ENCODE results near the gene UPF3A.

DNA sequence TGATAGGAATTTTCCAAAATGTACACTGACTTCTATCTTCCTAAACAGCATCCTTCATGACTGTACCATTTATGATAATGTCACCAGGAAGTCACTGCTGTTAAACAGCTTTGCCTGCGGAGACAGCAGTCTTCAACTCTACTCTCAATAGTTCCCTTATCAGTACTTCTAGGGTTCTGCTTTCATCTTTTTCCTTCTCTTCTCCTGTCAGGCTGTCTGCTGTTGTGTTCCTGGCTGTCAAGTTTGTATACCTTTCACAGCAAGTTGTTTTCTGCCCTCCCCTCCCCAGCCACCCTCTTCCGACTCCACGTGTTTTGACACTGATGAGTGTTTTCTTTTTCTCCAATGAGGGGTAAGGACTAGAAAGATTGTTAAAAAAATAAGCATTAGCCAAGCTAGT lies 2.2 kb downstream of the UPF3A start:
- TF ChIP-seq, protein P1, sequence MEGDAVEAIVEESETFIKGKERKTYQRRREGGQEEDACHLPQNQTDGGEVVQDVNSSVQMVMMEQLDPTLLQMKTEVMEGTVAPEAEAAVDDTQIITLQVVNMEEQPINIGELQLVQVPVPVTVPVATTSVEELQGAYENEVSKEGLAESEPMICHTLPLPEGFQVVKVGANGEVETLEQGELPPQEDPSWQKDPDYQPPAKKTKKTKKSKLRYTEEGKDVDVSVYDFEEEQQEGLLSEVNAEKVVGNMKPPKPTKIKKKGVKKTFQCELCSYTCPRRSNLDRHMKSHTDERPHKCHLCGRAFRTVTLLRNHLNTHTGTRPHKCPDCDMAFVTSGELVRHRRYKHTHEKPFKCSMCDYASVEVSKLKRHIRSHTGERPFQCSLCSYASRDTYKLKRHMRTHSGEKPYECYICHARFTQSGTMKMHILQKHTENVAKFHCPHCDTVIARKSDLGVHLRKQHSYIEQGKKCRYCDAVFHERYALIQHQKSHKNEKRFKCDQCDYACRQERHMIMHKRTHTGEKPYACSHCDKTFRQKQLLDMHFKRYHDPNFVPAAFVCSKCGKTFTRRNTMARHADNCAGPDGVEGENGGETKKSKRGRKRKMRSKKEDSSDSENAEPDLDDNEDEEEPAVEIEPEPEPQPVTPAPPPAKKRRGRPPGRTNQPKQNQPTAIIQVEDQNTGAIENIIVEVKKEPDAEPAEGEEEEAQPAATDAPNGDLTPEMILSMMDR (IDR thresholded peaks at IDR 0.05 in 8 of 11, conservative IDR thresholded peaks at IDR 0.05 in 3 of 11) = no peak
- no peak for TF ChIP-seq POLR2A (IDR thresholded peaks at IDR 0.05)
- no peak for TF ChIP-seq POLR2AphosphoS5 (IDR thresholded peaks at IDR 0.05)
